AG09309 (cell line): ENCODE measurements around the gene COMT.

Source experiments
- DNase-seq: peaks from one replicate; pipeline ENCODE4 v3.0.0-alpha.2; 2010; ENCODE audit warnings: low read depth
- H3K4me3 ChIP-seq: 2 replicates; pipeline ENCODE4 v1.5.1; 2011; ENCODE audit warnings: mild to moderate bottlenecking, low read depth, low read length, moderate library complexity; ENCODE audit not compliant: control insufficient read depth
- CTCF ChIP-seq: IDR thresholded peaks from 2 replicates; pipeline ENCODE4 v1.5.1; 2011; ENCODE audit warnings: mild to moderate bottlenecking, low read depth, low read length, inconsistent platforms; ENCODE audit not compliant: insufficient read depth, control insufficient read depth; ENCODE audit errors: missing control alignments

COMT gene

GRCh38 chr22:19897726-19898125, 43.8 kb upstream of the COMT start:
- TF ChIP-seq CTCF = no peak
- DNase-seq = no peak
- H3K4me3 ChIP-seq = no peak overlapping the region

GRCh38 chr22:19898145-19898544, 43.4 kb upstream of the COMT start:
- no peak for DNase-seq
- TF ChIP-seq CTCF = no peak
- no peak overlapping the region for H3K4me3 ChIP-seq

GRCh38 chr22:19898831-19899567, 42.6 kb upstream of the COMT start:
- DNase-seq = no peak
- TF ChIP-seq CTCF = no peak
- no peak overlapping the region for H3K4me3 ChIP-seq

GRCh38 chr22:19900707-19901436, 40.7 kb upstream of the COMT start:
- no peak for DNase-seq
- no peak for TF ChIP-seq CTCF
- no peak overlapping the region for H3K4me3 ChIP-seq

GRCh38 chr22:19901577-19902244, 39.9 kb upstream of the COMT start:
- no peak for DNase-seq
- no peak for TF ChIP-seq CTCF
- H3K4me3 ChIP-seq = no peak overlapping the region

- H3K4me3 ChIP-seq = no peak overlapping the region
- no peak for TF ChIP-seq CTCF
- no peak for DNase-seq
Measured at GRCh38 chr22:19902245-19902715, 39.3 kb upstream of the COMT start.
